Smooth muscle cell of bladder (primary cell): Measurements from ENCODE around the gene TRIM5. TPM values are rescaled to one million over a fixed set of nuclear protein-coding genes. Genes with fewer than 3 reads are reported as not detected.

Source experiments
- total RNA-seq: library from RNA; depleted of rRNA; stranded (reverse); fragments of >200 nt; gene quantifications from 2 replicates; pipeline ENCODE4 v1.2.3, GENCODE V29; 2014

Gene TRIM5
- total RNA-seq, result 38.5 and 43.5 TPM in 2 replicates

DNA sequence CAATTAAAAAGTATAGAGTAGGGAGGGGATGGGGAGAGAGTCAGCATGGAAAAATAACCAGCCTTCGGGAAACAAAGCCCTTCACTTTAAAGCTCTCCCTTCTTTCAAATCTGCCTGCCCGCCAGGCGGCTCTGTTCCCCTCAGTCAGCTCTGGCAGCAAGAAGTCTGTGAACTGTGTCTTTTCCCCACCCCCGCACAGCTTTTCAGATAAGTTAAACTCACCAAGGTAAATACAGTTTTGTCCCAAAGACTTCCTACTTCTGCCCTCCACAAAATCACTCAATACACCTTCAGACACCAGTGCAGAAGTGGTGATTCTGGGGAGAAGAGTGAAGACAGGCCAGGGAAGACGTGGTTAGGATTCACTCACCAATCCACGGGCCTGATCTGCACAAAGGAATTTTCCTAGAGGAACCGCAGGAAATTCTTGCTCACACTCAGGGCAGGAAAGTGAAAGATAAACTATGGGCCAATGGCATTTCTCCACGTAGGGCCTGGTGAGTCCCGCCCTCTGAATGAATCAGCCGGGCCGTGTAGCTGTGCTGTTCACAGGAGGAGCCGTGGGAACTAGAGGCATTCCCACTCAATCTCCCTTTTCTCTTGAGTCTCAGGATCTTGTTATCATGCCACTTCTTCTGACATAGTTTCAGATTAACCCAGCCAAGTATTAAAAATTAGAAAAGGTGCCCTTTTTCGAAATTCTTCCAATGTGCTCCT is at the start of gene TRIM5:
Gene TRIM5, minus strand, starts transcription at position 429 of the 717 bp plus-strand sequence. CDS start 4,897 bp downstream, outside the sequence.

GRCh38 chr11:5689551-5689983 is 4.7 kb upstream of the TRIM5 start, which contains the start of gene TRIM22:
Gene TRIM22, plus strand, starts transcription at chr11:5689790. Its CDS starts 6,443 bp downstream, at chr11:5696233.

GRCh38 chr11:5624489-5625279 is 60.2 kb downstream of the TRIM5 start, which contains the start of gene TRIM34:
Gene TRIM34, plus strand, starts transcription at chr11:5625001. Its CDS starts 7,331 bp downstream, at chr11:5632332.

Other genes starting within 250 kb of the TRIM5 start
- gene OR51I1, start 243.6 kb downstream of the TRIM5 start, total RNA-seq, result 0.28 TPM in 1 of 2 replicates, not detected in the other
- not detected in 2 replicates for gene OR51I2, start 235.8 kb downstream of the TRIM5 start, total RNA-seq
- not detected in 2 replicates for gene OR52D1, start 196.4 kb downstream of the TRIM5 start, total RNA-seq
- gene UBQLN3, start 175.1 kb downstream of the TRIM5 start, total RNA-seq, result under 0.01 and 0.14 TPM in 2 replicates
- gene UBQLNL, start 168.4 kb downstream of the TRIM5 start, total RNA-seq, result 0.14 and 0.18 TPM in 2 replicates
- gene OR52H1, start 136.5 kb downstream of the TRIM5 start, total RNA-seq, result 0.43 and 0.65 TPM in 2 replicates
- gene OR52B6, start 104.2 kb downstream of the TRIM5 start, total RNA-seq, result not detected in 2 replicates
- 3.0 and 4.6 TPM in 2 replicates for gene TRIM6, start 88.4 kb downstream of the TRIM5 start, total RNA-seq
- 8.7 and 11.4 TPM in 2 replicates for gene TRIM34, start 60.1 kb downstream of the TRIM5 start, total RNA-seq
- gene TRIM22, start 4.7 kb upstream of the TRIM5 start, total RNA-seq, result 82.2 and 84.5 TPM in 2 replicates
- not detected in 2 replicates for gene OR56B1, start 51.4 kb upstream of the TRIM5 start, total RNA-seq
- gene OR52N4, start 69.2 kb upstream of the TRIM5 start, total RNA-seq, result not detected in 2 replicates
- gene OR52N5, start 98.3 kb upstream of the TRIM5 start, total RNA-seq, result not detected in 2 replicates
- not detected in 2 replicates for gene OR52N1, start 106.2 kb upstream of the TRIM5 start, total RNA-seq
- gene OR52N2, start 123.8 kb upstream of the TRIM5 start, total RNA-seq, result not detected in 2 replicates
- not detected in 2 replicates for gene OR52E6, start 156.8 kb upstream of the TRIM5 start, total RNA-seq
- gene OR52E8, start 172.6 kb upstream of the TRIM5 start, total RNA-seq, result not detected in 2 replicates
- not detected in 2 replicates for gene OR52E4, start 195.6 kb upstream of the TRIM5 start, total RNA-seq
- not detected in 2 replicates for gene OR52E5, start 208.1 kb upstream of the TRIM5 start, total RNA-seq